ENCODE measurements around the gene CYP3A5. TPM values are rescaled to one million over a fixed set of nuclear protein-coding genes. Genes with fewer than 3 reads are reported as not detected.
A peak's percentile ranks its signal among the peaks of the same experiment; 100 is the strongest.

CYP3A5 gene
- total and polyA plus RNA-seq, 9 of the 15 experiments (the other 6 are each of a cell fraction or from before 2014, with no cell fraction given): 0.73 to 2.8 (median 1.5) TPM

DNA sequence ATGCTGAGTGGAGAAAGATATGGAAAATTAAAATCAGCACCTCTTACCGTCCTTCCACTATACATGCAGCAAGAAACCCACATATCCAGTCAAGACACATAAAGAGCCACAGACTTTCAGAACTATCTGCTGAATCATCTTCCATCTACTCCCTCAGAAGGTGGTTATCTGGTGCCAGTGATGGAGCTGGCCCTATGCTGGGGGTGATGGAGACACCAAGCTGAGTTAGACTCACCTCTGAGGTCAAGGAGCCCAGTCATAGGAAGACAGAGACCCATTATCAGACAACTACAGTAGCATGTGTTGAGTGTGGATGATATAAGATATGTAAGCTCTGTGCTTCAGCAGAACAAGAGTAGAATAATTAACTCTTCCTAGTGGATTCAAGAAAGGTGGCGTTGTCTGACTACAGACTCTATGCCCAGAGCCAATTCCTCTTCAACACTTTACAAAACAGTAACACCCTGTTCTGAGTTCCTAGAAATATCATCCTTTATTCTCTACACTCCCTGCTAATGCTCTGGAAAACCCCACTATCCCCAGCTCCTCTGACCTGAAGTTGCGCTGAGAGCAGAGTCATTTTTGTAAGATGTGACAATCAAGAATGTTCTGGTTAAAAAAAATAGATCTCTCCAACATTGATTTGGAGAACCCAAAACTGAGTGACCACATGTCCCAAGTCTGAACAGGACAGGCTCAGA lies 14.3 kb downstream of the CYP3A5 start (continued):
- TF ChIP-seq, protein P1, sequence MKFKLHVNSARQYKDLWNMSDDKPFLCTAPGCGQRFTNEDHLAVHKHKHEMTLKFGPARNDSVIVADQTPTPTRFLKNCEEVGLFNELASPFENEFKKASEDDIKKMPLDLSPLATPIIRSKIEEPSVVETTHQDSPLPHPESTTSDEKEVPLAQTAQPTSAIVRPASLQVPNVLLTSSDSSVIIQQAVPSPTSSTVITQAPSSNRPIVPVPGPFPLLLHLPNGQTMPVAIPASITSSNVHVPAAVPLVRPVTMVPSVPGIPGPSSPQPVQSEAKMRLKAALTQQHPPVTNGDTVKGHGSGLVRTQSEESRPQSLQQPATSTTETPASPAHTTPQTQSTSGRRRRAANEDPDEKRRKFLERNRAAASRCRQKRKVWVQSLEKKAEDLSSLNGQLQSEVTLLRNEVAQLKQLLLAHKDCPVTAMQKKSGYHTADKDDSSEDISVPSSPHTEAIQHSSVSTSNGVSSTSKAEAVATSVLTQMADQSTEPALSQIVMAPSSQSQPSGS (CRISPR knock-in tag; IDR thresholded peaks at IDR 0.05): no peak
- TF ChIP-seq, protein P2, sequence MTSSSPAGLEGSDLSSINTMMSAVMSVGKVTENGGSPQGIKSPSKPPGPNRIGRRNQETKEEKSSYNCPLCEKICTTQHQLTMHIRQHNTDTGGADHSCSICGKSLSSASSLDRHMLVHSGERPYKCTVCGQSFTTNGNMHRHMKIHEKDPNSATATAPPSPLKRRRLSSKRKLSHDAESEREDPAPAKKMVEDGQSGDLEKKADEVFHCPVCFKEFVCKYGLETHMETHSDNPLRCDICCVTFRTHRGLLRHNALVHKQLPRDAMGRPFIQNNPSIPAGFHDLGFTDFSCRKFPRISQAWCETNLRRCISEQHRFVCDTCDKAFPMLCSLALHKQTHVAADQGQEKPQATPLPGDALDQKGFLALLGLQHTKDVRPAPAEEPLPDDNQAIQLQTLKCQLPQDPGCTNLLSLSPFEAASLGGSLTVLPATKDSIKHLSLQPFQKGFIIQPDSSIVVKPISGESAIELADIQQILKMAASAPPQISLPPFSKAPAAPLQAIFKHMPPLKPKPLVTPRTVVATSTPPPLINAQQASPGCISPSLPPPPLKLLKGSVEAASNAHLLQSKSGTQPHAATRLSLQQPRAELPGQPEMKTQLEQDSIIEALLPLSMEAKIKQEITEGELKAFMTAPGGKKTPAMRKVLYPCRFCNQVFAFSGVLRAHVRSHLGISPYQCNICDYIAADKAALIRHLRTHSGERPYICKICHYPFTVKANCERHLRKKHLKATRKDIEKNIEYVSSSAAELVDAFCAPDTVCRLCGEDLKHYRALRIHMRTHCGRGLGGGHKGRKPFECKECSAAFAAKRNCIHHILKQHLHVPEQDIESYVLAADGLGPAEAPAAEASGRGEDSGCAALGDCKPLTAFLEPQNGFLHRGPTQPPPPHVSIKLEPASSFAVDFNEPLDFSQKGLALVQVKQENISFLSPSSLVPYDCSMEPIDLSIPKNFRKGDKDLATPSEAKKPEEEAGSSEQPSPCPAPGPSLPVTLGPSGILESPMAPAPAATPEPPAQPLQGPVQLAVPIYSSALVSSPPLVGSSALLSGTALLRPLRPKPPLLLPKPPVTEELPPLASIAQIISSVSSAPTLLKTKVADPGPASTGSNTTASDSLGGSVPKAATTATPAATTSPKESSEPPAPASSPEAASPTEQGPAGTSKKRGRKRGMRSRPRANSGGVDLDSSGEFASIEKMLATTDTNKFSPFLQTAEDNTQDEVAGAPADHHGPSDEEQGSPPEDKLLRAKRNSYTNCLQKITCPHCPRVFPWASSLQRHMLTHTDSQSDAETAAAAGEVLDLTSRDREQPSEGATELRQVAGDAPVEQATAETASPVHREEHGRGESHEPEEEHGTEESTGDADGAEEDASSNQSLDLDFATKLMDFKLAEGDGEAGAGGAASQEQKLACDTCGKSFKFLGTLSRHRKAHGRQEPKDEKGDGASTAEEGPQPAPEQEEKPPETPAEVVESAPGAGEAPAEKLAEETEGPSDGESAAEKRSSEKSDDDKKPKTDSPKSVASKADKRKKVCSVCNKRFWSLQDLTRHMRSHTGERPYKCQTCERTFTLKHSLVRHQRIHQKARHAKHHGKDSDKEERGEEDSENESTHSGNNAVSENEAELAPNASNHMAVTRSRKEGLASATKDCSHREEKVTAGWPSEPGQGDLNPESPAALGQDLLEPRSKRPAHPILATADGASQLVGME (CRISPR knock-in tag; IDR thresholded peaks at IDR 0.05): peak; percentile 86; the same call in 1 of the 2 replicates
- no peak for TF ChIP-seq ILK (tag; IDR thresholded peaks at IDR 0.05; ENCODE audit: borderline replicate concordance, low read depth)
- TF ChIP-seq ZNF561 (CRISPR knock-in tag; conservative IDR thresholded peaks at IDR 0.05): no peak
- TF ChIP-seq ESRRB (CRISPR knock-in tag; IDR thresholded peaks at IDR 0.05; ENCODE audit: borderline replicate concordance): no peak
- no peak for TF ChIP-seq ZNF75A (CRISPR knock-in tag; IDR thresholded peaks at IDR 0.05)
- no peak for TF ChIP-seq ZFP30 (CRISPR knock-in tag; IDR thresholded peaks at IDR 0.05; ENCODE audit: borderline replicate concordance)
- TF ChIP-seq CBX3 (IDR thresholded peaks at IDR 0.05; ENCODE audit: borderline replicate concordance in 1 of 2, low read length in 2 of 2): peak in 1 of 2 experiments; percentile 66; a peak in 2 of 3 replicates
- no peak for TF ChIP-seq SP1 (CRISPR knock-in tag; IDR thresholded peaks at IDR 0.05)
- TF ChIP-seq, protein P3, sequence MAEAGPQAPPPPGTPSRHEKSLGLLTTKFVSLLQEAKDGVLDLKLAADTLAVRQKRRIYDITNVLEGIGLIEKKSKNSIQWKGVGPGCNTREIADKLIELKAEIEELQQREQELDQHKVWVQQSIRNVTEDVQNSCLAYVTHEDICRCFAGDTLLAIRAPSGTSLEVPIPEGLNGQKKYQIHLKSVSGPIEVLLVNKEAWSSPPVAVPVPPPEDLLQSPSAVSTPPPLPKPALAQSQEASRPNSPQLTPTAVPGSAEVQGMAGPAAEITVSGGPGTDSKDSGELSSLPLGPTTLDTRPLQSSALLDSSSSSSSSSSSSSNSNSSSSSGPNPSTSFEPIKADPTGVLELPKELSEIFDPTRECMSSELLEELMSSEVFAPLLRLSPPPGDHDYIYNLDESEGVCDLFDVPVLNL (CRISPR knock-in tag; IDR thresholded peaks at IDR 0.05; ENCODE audit: low read depth): no peak
- TF ChIP-seq RUNX1 (IDR thresholded peaks at IDR 0.05; ENCODE audit: low read depth): 0 out of 2 replicates have a peak, but pooled peaks have one; percentile 75
- TF ChIP-seq XRCC4 (IDR thresholded peaks at IDR 0.05; ENCODE audit: extremely low read depth, insufficient read depth, insufficient read length): no peak
- TF ChIP-seq, protein P4, sequence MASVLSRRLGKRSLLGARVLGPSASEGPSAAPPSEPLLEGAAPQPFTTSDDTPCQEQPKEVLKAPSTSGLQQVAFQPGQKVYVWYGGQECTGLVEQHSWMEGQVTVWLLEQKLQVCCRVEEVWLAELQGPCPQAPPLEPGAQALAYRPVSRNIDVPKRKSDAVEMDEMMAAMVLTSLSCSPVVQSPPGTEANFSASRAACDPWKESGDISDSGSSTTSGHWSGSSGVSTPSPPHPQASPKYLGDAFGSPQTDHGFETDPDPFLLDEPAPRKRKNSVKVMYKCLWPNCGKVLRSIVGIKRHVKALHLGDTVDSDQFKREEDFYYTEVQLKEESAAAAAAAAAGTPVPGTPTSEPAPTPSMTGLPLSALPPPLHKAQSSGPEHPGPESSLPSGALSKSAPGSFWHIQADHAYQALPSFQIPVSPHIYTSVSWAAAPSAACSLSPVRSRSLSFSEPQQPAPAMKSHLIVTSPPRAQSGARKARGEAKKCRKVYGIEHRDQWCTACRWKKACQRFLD (CRISPR knock-in tag; IDR thresholded peaks at IDR 0.05): peak; percentile 95
- TF ChIP-seq CBFB (CRISPR knock-in tag; IDR thresholded peaks at IDR 0.05): 0 out of 2 replicates have a peak, but pooled peaks have one; percentile 62

All from K562 (cell line).